ENCODE measurements around the gene TFAP2C. TPM values are rescaled to one million over a fixed set of nuclear protein-coding genes. Genes with fewer than 3 reads are reported as not detected.

Gene TFAP2C
- total RNA-seq (2014; rRNA removed) (36.3 and 37.6 TPM in 2 replicates), Bru-seq, nascent RNA (percentile 96 among the genes with signal in this experiment), BruChase-seq, experiment 1, labeled RNA remaining after a 6-hour chase (percentile 88 among the genes with signal in this experiment), BruChase-seq, experiment 2, labeled RNA remaining after a 2-hour chase (percentile 96 among the genes with signal in this experiment)
- long read RNA-seq, transcript TFAP2C-201 (7 exons, 2,866 nt), result major isoform, 90 of 168 reads
- long read RNA-seq, partial matches to known transcripts, result 39 of 168 reads
- long read RNA-seq, other reads (novel, unspliced or antisense), result 39 of 168 reads

GRCh38 chr20:56628873-56629463 lies at the start of gene TFAP2C:
Gene TFAP2C, plus strand, starts transcription at chr20:56629306. Its CDS starts 239 bp downstream, at chr20:56629545.
- TF ChIP-seq CTCF (conservative IDR thresholded peaks at IDR 0.05; ENCODE audit: low read depth, low read length), result no peak
- TF ChIP-seq EZH2phosphoT487 (IDR thresholded peaks at IDR 0.05; ENCODE audit: borderline replicate concordance, low read length), result no peak
- no peak for TF ChIP-seq EZH2 (IDR thresholded peaks at IDR 0.05; ENCODE audit: low read length, unreplicated experiment)
- H2AFZ ChIP-seq (ENCODE audit: low read length), result peak within 1 kb of the TSS; percentile 93
- ChIA-PET CTCF (interaction anchor here (1.0 to 3.5 kb wide), 4 partner anchors 37 to 345 kb away, joined by 3 to 19 read pairs (median 5); no protein-coding TSS in a partner anchor), POLR2A (ENCODE audit: unreplicated experiment) (interaction anchor here (0.7 to 1.0 kb wide), 2 partner anchors 41 to 233 kb away, joined by 3 read pairs; no protein-coding TSS in a partner anchor)
- H3K9me2 ChIP-seq (replicated peaks; ENCODE audit: low read length), result no peaks in the 10 kb centered on the region
- no peaks in the 10 kb centered on the region for H3K27me3 ChIP-seq (ENCODE audit: low read length)
- peaks cover 49% of the 10 kb centered on the region for H3K79me2 ChIP-seq (ENCODE audit: low read length)
- H3K9ac ChIP-seq (ENCODE audit: low read length), result peak within 1 kb of the TSS; percentile 95
- H3K9me3 ChIP-seq (ENCODE audit: low read length), result no peaks in the 10 kb centered on the region
- peaks cover 18% of the 10 kb centered on the region for H3K36me3 ChIP-seq (ENCODE audit: low read depth, low read length)
- BruUV-seq (replicated peaks), result no TSS peak
- H3K27ac ChIP-seq (ENCODE audit: low read length), result peak within 1 kb of the TSS; percentile 82
- peak within 1 kb of the TSS; percentile 84 for H3K4me3 ChIP-seq (ENCODE audit: low read length)
- intact Hi-C loops (cut with micrococcal nuclease), result loop anchor here (1.0 to 2.0 kb wide), 2 partner anchors 74 to 175 kb away; no protein-coding TSS in a partner anchor
- H3K4me2 ChIP-seq (ENCODE audit: low read length), result peak within 1 kb of the TSS; percentile 84
- ATAC-seq (peak; percentile 60), DNase-seq (peak; percentile 98)
- H3K4me1 ChIP-seq (ENCODE audit: insufficient read depth, low read length), result peaks cover 21% of the 10 kb centered on the region
- peaks cover 24% of the 10 kb centered on the region for H4K20me1 ChIP-seq (ENCODE audit: low read length)
- H3F3A ChIP-seq (ENCODE audit: low read length, unreplicated experiment), result no peaks in the 10 kb centered on the region

- TF ChIP-seq EZH2 (IDR thresholded peaks at IDR 0.05; ENCODE audit: low read length, unreplicated experiment) (no peak), CTCF (conservative IDR thresholded peaks at IDR 0.05; ENCODE audit: low read depth, low read length) (no peak), EZH2phosphoT487 (IDR thresholded peaks at IDR 0.05; ENCODE audit: borderline replicate concordance, low read length) (no peak)
- no peaks in the 10 kb centered on the region for H4K20me1 ChIP-seq (ENCODE audit: low read length)
- H3K27ac ChIP-seq (ENCODE audit: low read length), result no peak overlapping the region
- no TSS peak for BruUV-seq (replicated peaks)
- H2AFZ ChIP-seq (ENCODE audit: low read length), result no peak overlapping the region
- H3K9ac ChIP-seq (ENCODE audit: low read length), result no peak overlapping the region
- intact Hi-C loops (cut with micrococcal nuclease), result no loop called here
- ATAC-seq, result no peak
- no peaks in the 10 kb centered on the region for H3K9me3 ChIP-seq (ENCODE audit: low read length)
- no peak overlapping the region for H3K4me2 ChIP-seq (ENCODE audit: low read length)
- no peak overlapping the region for H3K4me3 ChIP-seq (ENCODE audit: low read length)
- H3K79me2 ChIP-seq (ENCODE audit: low read length), result no peaks in the 10 kb centered on the region
- H3F3A ChIP-seq (ENCODE audit: low read length, unreplicated experiment), result no peaks in the 10 kb centered on the region
- POLR2A ChIA-PET (ENCODE audit: unreplicated experiment), result no interaction called here
- H3K9me2 ChIP-seq (replicated peaks; ENCODE audit: low read length), result no peaks in the 10 kb centered on the region
- no peaks in the 10 kb centered on the region for H3K36me3 ChIP-seq (ENCODE audit: low read depth, low read length)
- H3K27me3 ChIP-seq (ENCODE audit: low read length), result no peaks in the 10 kb centered on the region
- peaks cover under 1% of the 10 kb centered on the region; the same call in 1 of the 2 replicates for H3K4me1 ChIP-seq (ENCODE audit: insufficient read depth, low read length)
- DNase-seq, result no peak
- CTCF ChIA-PET, result no interaction called here
These were observed 48.9 kb upstream of the TFAP2C start for GRCh38 chr20:56580226-56580625.

All from PC-3 (cell line).